Activated CD4-positive, alpha-beta T cell treated with anti-CD3 and anti-CD28 coated beads, Interleukin-2, amount 50 U/mL, for 1 hour (primary cell): Measurements from ENCODE around the gene KCMF1.
A peak's percentile ranks its signal among the peaks of the same experiment; 100 is the strongest.

Experiments
- DNase-seq: peaks from one replicate; pipeline ENCODE4 v3.0.0-alpha.2; 2020

KCMF1 gene

DNA sequence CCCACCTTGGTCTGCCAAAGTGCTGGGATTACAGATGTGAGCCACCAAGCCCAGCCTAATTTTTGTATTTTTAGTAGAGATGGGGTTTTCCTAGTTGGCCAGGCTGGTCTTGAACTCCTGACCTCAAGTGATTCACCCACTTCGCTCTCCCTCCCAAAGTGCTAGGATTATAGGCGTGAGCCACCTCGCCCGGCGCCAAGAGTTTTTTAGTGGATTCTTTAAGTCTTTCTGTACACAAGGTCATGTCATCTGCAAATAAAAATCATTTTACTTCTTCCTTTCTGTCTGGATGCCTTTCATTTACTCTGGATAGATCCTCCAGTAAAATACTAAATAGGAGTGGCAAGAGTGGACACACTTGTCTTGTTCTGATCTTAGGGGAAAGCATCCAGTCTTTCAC is 61.7 kb downstream of the KCMF1 start:
- no peak for DNase-seq

DNA sequence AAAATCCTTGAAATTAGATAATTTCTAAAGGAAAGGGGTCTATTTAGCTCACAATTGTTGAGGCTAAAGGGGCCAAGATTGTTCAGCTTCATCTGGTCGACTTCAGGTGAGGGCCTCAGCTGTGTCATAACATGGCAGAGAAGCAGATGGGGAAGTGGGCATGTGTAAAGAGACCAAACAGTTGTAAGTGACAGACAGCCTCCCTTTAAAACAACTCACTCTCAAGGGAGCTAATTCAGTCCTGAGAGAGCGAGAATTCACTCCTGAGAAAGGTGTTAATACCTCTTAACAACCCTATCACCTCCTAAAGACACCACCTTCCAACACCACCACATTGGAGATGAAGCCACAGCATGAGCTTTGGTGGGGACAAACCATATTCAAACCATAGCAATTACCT is 62.4 kb downstream of the KCMF1 start:
- DNase-seq, result no peak

DNA sequence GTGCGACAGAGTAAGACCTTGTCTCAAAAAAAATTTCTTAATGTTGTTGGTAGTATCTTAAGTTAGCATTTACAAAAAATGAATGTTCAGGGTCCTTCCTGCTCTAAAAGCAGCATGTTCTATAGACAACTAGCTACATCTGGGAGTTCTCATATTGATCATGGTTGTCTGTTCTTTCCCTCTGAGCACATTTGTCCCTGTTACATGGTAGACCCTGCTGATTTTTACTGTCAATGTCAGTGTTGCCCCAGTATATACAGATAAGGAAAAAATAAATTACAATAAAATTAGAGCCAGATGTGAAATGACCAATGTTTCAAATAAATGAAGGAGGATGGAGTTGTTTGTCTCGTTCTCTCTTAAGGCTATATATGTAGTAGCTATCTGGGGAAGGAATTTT is 63.2 kb downstream of the KCMF1 start:
- no peak for DNase-seq

DNA sequence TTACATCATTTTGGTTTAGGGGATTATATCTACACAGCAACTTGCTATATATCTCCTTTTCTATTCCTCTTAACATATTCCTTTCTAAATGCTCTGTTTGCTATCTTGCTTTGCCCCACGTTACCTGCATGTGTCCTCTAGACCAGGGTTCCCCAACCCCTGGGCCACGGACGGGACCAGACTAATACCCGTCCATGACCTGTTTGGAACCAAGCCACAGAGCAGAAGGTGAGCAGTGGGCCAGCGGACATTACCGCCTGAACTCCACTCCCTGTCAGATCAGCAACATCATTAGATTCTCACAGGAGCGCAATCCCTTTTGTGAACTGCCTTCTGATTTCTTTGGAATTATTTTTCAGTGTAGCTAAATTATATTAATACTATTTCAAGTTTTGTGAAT is 66.7 kb downstream of the KCMF1 start:
- no peak for DNase-seq

DNA sequence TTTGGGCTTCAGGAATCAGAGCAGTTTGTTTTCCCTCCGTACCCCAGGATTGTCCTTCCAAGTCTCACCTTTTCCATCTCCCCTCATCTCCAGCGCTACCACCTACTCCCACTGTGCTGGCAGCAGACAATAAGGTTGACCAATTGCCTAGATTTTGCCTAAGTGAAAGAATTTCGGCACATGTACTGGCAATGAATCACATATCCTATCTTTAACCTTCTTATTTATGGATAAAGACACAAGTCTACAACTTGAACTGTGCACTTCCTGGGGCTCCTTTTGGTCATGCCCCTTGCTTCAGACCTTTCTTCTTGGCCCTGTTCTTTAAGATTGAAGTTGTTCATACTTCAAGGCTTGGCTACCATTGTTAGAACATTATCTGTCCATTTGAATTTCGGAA is 71.4 kb downstream of the KCMF1 start:
- DNase-seq, result no peak

DNA sequence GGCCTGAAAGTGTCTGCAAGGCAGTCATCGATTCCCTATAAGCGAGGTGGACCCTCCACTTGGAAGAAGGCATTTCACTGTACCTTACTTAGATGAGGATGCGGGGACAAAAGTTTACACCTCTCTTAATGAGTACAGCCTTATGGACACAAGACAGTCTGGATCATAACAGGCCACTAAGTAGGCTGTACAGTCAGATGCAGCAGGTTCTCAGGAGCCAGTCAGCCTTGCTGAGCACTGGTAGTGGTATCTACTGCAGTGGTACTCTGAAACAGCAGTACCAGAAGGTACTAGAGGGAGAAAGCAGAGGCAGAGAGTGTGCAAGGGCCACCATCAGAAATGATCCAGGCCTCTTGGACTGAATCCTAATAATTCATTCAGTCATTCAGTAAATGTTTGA is 77.6 kb downstream of the KCMF1 start:
- no peak for DNase-seq

DNA sequence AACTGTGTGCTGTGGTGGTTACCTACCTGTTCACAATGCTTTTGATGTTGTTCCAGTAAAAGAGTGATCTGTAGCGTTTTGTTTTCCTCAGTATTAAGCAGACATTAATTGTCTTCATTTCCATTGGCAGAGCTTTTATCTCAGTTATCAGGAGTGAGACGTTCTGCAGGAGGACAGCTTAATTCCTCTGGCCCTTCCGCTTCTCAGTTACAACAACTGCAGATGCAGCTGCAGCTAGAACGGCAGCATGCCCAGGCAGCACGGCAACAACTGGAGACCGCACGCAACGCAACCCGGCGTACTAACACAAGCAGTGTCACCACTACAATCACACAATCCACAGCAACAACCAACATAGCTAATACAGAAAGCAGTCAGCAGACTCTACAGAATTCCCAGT is 78.3 kb downstream of the KCMF1 start:
- DNase-seq, result no peak

DNA sequence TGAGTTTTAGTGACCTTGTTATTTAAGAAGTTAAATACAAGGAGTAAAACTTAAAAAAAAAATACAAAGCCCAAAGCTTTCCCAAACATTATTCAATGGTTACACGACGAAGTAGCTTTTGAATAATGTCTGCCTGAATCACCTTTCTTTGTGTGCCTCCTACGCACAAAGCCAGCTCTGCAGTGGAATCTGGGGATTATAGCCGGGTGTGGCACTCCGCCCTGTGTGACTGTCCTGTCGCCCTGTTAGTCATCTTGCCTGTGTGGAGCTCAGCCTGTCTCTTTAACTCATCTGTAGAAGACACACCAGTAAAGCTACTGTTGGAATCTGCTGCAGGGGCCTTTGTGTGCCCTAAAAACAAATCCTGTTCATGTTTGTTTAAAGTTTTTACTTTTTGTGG is 82.8 kb downstream of the KCMF1 start:
- no peak for DNase-seq

DNA sequence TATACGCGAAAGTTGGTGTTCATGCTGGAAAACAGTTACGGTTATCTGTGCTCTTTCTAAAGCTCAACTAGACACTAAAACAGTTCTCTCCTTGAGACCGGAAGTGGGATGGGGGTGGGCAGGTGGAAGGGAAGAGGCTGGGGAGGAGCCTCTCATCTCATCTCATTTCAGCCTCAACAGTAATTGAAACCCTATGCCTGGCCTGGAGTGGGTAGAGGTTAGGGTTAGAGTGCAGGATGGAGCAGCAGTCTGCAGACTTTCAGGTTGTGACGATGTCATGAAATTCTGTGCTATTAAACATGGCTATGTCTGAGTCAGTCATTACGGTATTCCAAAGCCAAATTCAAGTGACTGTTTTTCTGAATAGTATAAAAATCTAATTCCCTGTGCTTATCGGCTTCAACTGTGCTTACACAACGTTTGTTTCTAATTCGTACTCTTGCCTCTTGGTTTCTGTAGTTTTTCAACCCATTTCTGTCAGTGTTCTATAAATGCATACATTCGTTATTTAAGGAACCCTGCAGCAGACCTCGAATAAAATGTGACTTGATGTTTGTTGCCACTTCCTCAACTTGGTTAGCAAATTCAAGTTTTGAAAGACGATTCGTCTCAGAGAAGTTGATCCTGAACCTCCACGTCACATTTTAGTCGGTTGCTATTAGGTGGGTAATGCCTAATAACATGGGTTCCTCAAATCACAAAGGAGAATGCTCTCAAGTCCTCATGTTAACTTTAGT is 86.4 kb downstream of the KCMF1 start:
- no peak for DNase-seq

DNA sequence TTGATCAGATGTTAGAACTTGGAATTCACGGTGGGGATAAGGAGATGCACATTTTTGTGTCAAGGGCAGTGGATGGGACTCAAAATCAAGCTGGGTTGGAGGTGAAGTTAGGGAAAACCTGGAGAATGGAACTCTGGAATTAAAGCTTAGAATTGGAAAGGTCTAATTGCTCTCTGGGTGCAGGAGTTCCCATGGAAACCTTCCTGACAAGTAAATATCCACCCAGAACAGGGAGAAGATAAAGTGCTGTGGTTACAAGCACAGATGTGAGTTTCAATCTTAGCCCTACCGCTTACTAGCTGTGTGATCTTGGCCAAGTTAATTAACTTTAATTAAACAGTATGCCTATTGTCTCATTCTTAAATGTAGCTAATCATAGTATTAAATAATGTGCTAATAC is 90.9 kb downstream of the KCMF1 start:
- DNase-seq, result no peak

DNA sequence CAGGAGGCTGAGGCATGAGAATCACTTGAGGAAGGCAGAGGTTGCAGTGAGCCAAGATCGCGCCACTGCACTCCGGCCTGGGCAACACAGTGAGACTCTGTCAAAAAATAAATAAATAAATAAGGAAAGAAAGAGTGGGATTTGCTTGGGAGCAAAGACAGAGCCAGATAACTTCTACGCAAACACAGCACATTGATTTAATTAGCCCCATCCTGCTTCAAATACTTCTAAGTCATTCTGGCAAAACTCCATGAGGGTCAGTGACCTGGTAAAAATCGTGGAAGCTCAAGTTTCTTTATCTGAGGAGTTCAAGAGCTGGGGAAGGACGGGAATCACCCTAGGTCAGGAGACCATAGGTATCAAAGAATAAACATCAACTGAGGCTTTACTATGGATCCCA is 91.6 kb downstream of the KCMF1 start:
- no peak for DNase-seq

DNA sequence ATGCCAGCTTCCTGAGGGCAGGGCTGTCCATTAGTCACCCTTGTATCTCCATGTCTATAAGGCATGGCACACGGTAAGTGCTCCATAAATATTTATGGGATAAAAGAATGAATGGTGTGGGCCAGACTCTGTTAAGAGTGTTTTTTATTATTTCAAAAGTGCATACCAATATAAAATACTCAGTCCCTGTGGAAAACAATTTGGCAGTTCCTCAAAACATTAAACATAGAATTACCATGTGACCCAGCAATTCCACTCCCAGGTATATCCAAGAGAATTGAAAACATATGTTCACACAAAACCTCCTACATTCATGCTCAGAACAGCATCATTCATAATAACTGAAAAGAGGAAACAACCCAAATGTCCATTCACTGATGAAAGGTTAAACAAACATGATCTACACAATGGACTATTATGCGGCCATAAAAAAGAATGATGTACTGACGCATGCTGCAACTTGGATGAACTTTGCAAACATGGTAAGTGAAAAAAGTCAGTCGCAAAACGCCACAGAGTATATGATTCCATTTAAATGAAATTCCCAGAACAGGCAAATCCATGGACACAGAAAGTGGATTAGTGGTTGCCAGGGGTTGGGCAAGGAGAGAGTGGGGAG is 93.1 kb downstream of the KCMF1 start:
- DNase-seq, result no peak

DNA sequence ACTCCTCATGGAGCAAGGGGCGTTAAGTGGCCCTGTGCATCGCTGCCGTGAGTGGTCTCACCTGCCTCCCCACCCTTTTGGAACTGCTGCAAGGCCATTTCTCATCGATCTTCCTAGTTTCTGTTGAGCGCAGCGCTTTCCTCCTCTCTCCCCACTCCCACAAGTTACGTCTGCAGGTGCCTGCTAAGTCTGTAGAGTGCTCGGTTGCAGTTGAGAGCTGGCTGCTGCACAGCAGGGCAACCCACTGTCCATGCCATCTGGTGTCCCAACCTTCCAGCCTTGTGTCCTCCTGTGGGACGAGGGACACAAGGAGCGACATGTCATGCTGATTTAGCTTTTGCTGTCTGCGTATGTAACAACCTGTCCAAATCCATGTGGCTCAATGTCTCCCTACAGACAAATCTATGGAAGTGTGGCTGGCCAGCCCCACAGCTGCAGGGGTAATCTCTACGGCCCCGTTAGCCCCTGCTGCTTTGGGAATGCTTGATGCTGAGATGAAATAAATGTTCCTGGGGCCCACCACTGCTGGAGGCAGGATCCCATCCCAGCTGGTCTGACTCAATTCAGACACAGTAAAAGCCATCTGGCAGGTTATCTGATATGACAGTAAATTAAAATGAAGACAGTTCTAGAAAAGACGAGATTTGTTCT is 94.1 kb downstream of the KCMF1 start:
- no peak for DNase-seq

DNA sequence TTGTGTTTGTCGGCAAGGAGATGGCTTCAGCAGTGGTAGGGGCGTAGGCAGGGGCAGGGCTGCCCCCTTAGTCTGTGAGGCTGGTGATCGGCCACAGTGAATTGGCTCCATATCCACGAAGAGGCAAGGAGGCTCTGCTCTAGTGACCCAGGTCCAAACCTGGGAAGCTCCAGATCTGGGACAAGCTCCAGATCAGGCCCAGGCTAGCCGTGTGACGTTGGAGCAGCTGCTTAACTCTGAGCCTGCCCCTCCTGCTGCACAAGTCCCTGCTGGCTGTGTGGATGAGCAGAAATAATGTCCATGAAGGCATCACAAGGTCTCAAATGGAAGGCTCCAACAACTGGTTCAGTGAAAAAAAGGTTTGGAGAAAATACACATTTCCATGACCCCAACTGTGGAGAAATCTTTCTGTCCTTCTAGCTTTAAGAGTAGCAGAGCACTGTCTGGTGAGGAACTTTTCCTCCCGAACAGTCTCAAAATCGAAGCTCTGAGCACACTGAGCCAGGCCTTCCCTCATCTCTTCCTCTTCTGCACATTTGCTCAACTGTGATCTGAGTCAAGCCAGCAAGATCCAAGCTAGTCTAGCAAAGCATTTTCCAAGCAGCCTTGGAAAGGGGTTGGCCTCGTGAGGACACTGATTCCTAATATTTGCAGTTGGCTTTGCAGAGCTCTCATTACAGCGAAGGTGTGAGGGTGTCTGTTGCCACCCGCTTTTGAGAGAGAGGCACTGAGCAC is 95.2 kb downstream of the KCMF1 start:
- no peak for DNase-seq

DNA sequence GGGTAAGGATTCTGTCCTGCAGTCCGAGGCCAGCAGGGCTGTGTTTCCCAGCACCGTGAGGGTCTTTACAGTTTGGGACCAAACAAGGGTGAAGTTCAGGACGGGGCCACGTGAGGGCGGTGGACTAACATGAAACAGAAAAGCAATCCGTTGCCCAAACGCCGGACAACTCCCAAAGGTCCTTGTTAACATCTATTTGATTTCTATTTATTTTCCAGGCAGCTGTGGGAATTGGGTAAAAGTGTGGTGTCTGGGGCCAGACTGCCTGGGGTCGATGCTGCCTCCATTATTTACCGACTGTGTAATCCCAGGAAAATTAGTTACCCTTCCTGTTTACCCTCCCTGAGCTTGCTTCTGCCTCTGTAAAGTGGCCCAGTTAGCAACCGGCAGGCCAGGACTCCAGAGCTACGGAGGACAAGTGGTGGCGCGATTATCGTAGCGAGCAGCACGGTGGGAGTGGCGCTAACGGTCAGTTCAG is 96.0 kb downstream of the KCMF1 start:
- DNase-seq, result peak; percentile 13

DNA sequence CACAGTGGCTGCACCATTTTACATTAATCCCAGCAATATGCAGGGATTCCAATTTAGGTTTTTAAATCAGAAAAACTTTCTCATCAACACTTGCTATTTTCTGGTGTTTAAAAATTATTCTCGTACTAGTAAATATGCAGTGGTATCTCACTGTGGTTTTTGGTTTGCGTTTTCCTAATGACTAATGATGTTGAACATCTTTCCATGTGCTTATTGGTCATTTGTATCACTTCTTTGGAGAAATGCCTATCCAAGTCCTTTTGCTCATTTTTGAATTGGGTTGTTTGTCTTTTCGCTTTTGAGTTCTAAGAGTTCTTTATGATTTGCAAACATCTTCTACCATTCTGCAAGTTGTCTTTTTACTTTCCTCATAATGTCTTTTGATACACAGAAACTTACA is 100.1 kb downstream of the KCMF1 start:
- DNase-seq, result no peak

DNA sequence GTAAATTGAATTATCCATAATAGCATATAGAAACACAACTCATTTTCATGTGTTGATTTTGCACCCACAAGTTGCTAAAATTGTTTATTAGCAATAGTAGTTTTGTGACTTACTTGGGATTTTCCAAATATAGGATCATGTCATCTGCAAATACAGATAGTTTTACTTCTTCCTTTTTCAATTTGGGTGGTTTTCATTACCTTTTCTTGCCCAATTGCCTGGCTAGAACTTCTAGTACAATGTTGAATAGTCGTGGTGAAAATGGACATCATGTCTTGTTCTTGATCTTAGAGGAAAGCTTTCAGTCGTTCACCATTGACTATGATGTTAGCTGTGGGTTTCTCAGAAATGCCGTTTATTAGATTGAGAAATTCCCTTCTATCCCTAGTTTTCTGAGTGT is 102.1 kb downstream of the KCMF1 start:
- DNase-seq, result no peak

DNA sequence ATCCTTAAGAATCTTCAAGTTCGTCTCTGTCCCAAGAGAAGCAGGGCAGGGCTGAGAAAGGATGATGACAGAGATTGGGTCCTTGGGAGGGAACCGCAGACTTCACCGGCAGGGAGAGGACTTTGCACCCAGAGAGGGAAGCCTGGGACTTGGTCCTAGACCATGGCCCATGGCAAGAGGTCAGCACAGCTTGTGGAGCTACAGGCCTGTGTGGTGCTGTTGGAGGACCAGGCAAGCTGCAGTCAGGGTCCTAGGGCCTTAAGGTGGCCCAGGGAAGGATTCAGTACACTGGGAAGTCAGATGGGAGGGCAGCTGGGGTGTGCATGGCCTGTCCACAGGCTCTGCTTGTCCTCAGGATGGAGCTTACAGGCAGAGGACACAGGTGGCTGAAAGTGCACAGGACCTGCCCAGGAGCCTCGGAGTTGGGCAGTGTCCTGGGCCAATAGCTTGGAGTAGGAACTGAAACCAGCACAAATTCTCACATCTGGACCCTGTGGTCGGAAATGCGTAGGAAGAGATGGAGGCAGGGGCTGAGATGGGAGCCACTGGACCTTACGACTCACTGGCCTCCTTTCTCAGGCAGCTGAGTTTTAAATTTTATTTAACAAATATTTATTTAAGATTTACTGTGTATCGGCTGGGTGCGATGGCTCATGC is 105.8 kb downstream of the KCMF1 start:
- DNase-seq, result no peak

DNA sequence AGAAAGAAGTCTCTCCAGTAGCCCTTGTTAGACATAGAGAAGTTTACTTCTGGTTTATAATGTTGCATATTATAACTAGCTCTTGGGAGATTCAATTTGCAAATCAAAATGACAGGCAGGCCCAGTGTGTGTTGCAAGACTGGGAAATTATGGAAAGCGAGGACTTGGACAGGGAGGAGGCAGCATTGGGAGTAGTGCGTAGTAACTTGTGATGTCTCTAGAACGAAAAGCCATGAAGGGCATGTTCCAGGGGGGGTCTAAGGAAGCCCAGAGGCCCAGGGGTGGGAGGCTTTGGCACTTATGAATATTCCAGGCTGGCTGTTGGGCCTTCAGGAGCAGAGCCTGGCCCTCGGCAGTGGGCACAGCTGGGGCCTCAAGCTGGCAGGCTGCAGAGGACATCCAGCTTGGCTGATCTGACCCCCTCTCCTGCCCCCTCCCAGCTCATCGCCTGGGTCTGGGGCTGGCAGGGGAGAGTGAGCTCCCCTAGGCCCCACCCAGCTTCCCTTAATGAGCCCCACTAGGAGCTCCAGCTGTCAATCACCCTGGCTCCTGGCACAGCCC is 107.0 kb downstream of the KCMF1 start:
- DNase-seq, result no peak

DNA sequence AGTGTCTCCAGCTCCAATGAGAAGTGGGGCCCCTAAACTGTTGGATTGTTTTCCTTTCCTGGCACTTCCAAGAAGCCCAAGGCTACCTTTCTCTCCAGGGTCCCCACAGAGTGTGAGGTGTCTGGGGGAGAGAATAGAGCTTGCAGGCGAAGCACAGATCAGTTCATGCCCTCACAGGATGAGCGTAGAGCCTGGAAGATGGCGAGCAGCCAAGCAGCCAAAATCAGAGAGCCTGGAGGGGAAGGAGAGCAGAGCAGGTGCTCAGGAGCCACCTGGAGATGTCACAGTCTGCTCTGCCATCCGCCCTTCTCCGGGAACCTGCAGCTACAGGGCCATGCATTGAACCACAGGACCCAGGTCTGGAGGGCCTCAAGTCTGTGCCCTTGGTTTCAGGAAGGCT is 107.6 kb downstream of the KCMF1 start:
- DNase-seq, result no peak

DNA sequence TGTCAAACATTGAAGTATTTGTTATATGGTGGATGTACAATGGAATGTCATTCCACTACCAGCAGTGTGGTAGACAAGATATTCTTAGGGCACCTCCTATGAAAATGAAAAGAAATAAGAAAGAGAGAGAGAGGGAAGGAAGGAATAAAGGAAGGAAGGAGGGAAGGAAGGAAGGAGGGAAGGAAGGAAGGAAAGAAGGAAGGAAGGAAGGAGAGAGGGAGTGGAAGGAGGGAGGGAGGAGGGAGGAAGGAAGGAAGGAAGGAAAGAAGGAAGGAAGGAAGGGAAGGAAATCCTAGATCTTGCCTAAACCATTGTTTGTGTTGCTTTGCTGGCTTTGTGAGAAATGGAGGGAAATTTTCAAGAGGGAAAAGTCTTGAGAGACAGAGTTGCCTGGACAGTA is 112.1 kb downstream of the KCMF1 start:
- DNase-seq, result no peak

DNA sequence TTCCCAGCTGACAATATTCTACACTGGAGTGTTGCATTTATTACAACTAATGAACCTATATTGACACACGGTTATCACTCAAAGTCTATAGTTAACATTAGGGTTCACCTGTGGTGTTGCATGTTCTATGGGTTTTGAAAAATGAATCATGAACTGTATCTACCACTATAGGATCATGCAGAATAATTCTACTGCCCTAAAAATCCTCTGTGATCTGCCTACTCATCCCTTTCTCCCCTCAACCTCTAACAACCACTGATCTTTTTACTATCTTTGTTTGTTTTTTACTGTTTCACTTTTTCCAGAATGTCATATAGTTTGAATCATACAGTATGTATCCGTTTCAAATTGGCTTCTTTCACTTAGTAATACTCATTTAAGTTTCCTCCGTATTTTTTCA is 114.6 kb downstream of the KCMF1 start:
- DNase-seq, result no peak

DNA sequence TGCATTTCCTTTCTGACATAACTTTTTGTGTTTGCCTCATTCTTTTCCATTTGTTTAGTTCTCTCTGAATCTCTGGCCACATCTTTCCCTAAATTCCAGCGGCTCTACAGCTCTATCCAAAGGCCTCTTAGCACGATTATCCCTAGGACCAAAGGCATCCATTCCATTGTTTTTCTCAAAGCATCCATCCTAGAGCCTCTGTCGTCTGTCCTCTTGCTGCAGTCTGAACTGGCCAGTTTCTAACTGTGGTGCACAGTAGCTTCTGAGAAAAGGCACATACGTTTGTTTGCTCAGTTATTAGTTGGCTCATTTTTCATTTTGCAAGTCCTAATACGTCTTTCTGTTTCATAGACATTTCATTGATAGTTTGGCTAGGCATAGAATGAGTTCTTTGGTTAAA is 116.6 kb downstream of the KCMF1 start:
- no peak for DNase-seq
